GM19238 (cell line): Measurements from ENCODE around the gene PRKCD.

Experiments used
- DNase-seq: peaks from one replicate; pipeline ENCODE4 v3.0.0; 2011; ENCODE audit warnings: low spot score; ENCODE audit not compliant: insufficient read length

Gene PRKCD

DNA sequence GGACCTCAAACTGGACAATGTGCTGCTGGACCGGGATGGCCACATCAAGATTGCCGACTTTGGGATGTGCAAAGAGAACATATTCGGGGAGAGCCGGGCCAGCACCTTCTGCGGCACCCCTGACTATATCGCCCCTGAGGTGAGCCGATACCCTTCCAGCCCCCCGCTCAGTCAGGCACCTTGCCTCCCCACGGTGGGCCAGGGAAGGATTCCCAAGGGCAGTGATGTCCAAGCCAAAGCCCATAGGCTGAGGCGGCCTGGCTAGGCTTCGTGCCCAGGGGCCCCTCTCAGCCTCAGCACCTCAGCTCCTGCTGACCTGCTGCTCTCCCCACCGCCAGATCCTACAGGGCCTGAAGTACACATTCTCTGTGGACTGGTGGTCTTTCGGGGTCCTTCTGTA lies 27.7 kb downstream of the PRKCD start:
- DNase-seq = no peak

DNA sequence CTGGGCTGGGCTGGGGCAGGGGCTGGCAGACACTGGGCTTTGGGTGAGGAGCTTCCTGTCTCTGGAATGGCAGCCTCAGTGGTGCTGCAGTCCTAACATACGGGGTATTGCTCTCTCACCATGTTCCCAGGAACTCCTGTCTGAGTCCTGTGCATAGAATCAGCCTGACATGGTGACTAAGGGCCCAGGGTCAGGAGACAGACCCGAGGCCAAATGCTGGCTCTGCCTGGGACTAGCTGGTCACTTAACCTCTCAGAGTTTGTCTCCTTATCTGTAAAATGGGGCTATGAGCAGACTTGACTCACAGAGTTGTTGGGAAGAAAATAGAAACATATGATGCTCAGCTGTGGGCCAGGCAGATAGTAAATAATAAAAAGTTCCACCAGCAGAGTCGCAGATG lies 28.3 kb downstream of the PRKCD start:
- no peak for DNase-seq

DNA sequence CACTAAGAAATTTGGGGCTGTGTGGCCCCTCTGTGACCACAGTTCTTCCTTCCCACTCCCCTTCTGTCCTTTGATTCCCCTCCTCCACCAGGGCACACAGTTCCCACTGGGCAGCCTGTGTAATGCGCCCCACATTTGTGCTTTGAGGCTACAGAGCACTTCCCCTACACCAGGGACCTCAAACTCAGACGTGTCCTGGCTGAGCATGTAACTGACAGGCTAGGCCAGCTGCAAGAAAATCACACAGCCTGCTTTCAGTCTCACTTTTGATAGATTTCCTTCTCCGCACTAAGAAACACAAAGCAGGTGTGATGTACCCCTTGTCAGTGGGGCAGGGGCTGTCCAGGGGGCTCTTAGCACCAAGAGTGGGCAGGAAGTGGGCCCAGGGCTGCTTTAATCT lies 29.6 kb downstream of the PRKCD start:
- DNase-seq = no peak

DNA sequence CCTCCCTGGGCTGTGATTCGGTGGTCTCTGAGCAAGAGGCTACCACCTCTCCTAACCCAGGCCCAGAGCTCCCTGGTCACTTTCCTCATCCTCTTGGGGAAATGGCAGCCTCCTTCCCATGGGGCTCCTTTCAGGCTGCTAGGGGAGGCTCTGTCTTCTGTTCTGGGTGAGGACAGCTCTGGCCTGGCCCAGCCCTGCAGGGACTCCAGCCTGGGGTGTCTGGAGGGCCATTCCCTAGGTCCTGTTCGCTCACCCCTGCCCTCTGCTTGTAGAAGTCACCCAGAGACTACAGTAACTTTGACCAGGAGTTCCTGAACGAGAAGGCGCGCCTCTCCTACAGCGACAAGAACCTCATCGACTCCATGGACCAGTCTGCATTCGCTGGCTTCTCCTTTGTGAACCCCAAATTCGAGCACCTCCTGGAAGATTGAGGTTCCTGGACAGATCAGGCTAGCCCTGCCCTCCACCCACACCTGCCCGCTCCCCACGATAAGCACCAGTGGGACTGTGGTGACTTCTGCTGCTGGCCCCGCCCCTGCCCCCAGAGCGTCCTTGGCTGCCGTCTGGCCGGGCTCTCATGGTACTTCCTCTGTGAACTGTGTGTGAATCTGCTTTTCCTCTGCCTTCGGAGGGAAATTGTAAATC lies 30.9 kb downstream of the PRKCD start:
- DNase-seq = no peak

DNA sequence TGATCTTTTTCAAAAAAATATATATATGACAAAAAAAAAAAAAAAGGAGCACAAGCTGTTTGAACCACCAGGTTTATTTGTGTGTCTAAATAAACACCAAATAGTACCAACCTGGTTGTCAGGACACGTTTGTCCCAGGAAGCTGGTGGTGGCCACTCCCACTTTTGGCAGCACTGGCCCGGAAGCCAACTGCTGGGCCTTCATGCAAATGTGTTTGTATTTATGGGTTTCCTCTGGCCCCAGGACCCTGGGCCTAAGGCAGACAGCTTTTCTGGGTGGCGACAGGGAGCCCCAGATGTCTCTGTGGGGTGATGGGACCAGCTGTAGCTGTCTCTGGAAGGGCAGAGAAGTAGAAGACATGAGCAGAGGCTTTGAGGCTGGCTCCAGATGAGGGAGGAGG lies 31.6 kb downstream of the PRKCD start:
- no peak for DNase-seq

DNA sequence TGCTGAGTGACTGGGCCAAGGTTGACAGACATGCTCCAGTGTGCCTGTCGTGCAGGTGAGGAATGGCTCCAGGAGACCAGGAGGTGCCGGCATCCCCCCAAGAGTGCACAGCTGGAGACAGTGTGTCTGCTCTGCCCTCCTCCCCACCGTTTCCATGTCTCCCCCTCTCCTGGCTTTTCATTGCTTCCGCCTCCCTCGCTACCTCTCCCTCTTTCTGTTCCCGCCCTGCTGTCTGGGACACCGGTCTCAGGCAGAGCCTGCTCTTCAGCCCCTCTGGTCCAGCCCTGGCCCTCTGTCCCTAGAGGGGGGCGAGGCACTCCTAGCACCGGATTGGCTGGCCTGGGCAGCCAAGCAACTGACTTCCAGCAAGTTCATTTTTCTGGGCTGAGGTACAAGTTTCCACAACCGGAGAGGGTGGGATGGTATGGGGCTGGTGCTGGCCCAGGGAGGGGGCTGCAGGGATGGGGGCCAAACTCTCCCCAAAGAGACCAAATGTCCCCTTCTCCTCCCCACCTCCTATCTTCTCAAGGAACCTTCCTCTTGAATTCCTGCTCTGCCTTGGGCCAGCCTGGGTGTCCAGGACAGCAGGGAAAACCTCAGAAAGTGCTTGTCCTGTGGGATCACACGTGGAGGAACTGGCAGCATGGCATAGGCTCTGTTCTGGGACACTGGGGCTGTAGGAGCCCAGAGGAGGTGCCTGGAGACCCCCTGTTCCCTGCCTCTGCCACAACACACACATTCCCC lies 32.6 kb downstream of the PRKCD start:
- no peak for DNase-seq

DNA sequence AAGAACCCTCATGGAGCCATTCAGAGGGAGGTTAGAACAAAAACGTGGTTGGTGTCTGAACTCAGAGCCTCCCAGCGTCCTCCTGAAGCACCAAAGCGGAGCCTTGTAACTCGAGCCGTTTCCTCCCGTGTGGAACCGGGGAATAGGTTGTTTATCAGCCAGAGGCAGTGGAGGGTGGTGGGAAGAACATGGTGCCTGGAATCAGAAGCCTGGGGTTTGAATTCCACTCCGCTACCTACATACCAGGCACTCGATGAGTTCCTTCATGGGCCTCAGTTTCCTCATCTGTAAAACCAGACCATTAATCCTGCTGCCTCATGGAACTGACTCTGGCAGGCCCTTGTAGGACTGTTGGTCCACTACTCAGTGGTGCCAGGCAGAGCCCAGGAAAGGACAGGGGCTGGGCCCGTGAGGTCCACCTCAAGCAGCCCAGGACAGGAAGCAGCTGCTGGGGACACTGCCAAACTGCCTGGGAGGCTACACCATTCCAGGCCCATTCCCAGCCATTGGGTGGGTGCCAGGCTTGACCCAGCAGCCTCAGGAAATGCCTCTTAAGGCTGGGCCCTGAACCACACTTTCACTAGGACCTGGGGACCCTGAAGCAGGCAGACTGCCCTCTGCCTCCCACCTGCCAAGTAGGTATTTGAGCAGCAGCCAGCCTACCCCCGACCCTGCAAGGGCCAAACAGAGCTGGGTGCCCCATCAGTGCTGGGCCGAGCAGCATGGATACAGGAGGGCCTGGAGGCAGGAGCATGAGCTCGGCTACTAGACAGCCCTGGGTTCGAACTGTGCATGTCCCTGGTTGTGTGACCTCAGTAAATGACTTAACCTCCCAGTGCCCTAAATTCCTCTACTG lies 33.4 kb downstream of the PRKCD start:
- DNase-seq = no peak

DNA sequence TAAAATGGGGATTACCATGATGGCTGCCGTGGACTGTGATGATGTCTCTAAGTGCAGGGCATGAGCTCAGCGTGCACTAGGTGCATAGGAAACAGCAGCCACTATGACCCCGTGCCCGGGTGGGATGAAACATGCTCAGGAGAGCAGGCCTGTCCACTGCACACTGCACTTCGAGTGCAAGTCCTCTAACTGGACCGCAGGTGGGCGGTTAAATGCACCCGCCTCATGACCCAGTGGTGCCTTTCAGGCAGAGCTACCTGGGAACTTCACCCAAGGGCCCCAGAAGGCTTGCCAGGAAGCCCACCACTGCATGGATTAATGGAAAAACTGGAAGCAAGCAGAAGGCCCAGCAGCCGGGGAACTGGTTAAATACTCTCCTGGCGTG lies 34.0 kb downstream of the PRKCD start:
- no peak for DNase-seq

DNA sequence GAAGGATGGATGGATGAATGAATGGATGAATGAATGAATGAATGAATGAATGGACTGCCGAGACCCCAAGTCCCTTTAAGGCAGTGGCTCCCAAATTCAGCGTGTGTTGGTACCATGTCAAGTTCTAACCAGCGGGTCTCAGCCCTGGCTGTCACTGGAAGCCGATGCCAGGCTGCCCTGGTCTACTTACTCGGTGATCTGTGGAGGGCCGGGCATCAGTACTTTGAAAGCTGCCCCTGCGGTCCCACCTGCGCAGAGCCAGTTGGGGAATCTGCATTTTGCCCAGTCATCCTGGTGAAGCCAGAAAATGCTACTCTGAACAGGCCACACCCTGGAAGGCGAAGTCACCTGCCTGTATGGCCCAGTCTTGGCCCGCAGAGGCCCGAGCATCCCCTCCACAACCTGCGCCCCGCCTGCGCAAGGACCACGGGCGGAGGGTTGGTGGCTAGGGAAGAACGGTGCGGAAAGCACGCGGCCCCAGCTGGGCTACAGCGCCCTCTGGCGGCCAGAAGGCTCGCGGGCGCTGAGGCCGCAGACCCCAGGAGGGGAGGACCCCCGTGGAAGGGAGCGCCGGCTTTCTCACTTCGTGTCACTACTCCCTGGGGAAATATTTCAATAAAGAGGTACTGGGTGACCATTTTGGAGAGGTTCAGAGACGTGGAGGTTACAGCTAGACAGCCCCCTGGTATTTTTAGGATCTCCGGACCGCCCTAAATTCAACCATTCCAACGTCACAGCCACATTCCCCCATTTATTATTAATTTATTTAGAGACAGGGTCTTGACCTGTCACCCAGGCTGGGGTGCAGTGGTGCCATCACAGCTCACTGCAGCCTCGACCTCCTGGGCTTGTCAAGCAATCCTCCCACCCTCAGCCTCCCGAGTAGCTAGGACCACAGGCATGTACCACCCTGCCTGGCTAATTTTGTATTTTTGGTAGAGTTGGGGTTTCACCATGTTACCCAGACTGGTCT lies 34.9 kb downstream of the PRKCD start:
- DNase-seq = peak; percentile 74

DNA sequence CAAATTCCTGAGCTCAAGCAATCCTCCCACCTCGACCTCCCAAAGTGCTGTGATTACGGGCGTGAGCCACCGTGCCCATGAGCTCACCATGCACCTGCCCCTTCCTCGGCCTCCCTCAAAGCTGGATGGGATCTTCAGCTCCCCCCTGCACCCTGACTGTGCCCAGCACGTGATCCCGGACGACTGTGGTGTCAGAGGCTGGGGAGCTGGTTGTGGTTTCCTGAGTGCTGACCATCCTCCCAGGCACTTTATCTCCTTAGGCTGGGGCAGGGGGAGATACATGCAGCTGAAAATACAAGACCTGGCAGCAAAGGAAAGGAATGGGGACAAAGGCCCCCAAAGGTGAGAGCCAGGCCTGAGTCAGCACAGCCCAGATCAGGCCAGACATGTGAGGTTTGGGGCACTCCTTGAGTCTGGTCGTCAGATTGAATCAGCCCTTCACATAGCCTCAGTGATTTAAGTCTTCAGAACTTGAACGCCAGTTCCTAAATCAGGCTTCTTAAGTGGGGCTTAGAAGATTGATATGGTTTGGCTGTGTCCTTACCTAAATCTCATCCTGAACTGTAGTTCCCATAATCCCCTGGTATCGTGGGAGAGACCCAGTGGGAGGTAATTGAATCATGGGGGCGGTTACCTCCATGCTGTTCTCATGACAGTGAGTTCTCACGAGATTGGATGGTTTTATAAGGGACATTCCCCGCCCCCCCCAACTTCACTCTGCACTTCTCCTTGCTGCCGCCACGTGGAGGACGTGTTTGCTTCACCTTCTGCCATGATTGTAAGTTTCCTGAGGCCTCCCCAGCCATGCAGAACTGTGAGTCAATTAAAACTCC lies 35.8 kb downstream of the PRKCD start:
- no peak for DNase-seq

DNA sequence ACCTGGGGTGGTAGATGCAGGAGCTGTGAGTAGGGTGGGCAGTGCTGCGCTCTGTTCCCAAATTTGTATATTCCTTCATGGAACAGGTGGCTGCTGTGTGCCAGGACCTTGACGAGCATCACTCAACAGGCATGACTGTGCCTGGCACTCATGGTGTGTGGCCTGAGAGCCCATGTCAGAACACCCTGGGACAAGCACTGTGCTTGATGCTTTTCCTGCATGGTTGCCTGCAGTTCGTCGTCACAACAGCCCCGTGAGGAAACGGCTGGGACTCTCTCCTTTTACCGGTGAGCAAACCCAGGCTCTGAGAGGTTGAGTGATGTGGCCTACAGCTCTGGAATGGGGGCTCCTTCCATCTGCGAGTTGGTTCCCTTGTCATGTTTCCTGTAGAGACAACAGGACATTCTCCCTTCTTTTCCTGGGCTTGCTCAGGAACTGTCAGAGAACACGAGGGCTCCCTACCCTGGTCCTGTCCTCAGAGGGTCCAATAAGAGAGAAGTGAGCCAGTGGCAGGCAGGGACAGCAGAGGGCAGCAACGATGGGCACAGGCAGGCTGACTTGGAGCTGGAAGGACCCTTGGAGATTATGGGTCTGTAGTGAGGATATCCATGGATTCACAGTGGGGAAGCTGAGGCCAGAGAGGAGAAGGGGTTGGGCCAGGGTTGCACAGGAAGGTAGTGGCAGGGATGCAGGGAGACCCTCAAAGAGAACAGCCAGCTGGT lies 37.4 kb downstream of the PRKCD start:
- no peak for DNase-seq

DNA sequence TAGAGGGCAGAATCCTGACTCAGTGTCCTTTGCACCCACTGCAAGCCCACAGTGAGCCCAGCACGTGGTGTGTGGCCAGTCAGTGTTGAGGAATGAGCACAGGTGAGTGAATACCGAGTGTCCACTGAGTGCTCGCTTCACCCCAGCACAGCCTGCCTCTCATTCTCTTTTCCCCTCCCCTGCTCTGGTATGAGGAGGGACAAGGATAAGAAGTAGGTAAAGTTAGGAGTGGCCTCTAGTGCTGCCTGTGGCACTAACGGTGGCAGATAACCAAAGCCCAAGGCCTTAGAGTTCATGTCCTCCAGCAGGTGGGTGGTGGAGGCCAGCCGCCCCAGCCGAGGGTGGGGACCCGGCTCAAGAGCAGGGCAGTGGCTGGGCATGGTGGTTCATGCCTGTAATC lies 38.0 kb downstream of the PRKCD start:
- no peak for DNase-seq

DNA sequence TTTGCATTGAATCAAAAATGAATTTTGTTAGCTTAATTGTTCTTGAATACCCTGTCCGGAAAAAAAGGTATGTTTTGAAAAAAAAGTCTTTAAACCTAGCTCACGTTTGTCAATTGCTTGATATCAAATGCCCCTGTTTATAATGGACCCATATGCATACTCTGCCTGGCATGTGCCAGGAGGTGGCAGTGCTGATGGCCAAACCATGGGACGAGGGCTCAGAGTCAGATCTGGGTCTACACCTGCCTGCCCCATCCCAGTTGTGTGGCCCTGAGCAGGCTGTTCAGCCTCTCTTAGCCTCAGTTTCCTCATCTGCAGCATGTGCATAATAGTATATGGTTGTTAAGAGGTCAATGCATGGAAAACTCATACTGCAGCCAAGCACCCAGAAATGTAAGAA lies 38.8 kb downstream of the PRKCD start:
- no peak for DNase-seq

DNA sequence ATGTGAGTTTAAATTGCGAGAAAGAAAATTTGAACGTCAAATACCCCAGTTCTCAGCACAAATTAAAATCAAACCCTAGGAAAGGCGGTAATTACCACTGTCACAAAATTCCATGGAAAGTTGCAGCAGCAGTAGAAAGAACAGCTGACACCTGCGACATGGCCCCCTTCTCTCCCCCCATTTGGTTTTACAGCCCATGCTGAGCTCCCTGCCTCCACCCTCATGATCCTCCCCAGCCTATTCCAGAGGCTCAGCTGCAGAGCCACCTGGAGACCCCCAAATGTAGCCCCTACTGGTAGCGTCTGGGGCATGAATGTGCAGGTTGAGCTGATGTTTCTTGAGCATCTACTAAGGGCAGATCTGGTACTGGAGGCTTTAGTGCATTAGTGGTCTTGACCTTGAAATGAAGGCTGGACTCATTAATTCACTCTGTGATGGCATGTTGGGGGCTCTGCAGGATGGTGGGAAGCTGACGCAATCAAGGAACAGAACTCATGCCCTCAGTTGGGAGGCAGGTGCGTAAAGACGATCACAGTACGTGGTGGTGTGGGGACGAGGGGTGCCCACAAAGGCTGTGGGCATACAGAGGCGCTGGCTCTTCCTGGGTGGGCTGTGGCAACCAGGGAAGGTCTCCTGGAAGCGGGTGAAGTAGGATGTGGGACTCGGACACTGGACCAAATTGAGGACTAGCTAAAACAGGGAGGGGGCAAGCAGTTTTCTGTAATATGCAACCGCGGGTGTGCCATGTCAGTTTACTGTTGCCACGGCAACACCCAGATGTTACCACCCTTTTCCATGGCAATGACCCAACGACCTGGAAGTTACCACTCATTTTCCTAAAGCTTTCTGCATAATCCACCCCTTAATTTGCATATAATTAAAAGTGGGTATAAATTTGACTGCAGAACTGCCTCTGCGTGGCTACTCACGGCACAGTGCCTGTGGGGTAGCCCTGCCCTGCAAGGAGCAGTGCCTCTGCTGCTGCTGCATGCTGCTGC lies 39.8 kb downstream of the PRKCD start:
- DNase-seq = no peak

DNA sequence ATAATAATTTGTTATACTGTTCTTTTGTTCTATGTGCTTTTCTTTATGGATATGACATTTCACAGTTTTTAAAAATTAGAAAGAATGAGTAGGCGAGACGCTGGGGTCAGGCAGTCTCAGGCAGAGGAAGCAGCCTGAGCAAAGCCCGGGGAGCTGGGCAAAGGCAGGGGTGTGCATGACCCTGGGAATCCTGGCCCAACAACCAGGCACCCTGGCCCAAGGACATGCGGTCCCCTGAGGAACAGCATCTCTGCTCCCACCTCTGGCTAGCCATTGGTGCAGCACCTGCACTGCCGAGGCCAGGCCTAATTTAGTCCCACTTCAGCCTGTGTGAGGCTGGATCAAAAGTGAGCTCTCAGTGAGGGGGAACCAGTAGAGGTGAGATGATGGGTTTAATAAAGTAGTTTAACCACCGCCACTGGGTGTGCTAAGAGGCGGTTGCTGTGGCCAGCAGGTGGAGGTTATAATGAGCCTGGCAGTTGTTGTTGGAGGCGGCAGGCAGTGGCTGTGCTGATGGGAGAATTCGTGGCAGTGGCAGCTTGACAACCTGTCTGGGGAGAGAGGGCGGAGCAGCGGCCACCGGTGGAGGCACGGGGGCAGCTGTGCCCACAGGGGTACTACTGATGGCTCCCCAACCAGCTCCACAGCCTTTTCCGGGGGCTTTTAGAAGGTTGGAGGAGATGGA lies 41.5 kb downstream of the PRKCD start:
- no peak for DNase-seq

DNA sequence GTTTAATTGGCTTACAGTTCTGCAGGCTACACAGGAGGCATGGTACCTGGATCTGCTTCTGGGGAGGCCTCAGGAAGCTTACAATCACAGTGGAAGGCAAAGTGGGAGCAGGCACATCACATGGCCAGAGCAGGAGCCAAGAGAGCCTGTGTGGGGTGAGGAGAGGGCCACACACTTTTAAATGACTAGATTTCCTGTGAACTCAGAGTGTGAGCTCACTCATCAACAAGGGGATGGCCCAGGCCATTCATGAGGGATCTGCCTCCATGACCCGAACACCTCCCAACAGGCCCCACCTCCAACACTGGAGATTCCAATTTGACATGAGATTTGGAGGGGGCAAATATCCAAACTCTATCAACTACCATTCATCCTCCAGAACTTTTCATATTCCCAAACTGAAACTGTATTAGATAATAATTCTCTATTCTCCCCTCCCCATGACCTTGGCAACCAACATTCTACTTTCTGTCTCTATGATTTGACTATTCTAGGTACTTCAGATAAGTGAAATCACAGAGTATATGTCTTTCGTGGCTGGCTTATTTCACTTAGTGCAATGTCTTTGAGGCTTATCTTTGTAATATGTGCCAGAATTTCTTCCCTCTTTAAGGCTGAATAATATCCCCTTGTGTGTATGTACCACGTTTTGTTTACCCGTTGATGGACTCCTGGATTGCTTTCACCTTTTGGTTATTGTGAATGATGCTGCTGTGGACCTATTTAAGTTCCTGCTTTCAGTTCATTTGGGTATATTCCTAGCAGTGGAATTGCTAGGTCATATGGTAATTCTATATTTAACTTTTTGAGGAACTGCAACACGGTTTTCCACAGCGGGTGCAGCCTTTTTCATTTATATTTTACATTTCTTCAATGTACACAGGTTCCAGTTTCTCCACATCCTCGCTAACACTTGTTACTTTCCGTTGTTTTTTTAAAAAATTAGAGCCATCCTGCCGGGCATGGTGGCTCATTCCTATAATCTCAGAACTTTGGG lies 51.0 kb downstream of the PRKCD start:
- no peak for DNase-seq

DNA sequence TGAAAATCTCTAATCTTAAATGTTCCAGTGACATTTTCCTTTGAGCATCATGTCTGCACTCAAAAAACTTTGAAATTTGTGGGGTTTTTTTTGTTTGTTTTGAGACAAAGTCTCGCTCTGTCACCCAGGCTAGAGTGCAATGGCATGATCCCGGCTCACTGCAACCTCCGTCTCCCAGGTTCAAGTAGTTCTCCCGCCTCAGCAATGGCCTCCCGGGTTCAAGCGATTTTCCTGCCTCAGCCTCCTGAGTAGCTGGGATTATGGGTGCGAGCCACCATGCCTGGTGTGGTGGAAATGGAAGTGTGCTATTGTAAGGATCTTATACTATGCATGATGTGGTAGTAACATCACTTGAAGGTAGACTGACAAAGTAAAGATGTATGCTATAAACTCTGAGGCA lies 52.3 kb downstream of the PRKCD start:
- no peak for DNase-seq
